GM18508 (cell line): ENCODE data around the gene FASN.
"Not testable (repeated sequence)": the region's sequence is repeated elsewhere in the genome, so short reads cannot be mapped to it uniquely, and the experiment has no call there.

Source experiments
- ATAC-seq: cut with Tn5 transposase; IDR thresholded peaks from one replicate; pipeline ENCODE4 v1.9.1; 2021; ENCODE audit warnings: moderate number of reproducible peaks; ENCODE audit not compliant: insufficient read depth, unreplicated experiment

The FASN gene

DNA sequence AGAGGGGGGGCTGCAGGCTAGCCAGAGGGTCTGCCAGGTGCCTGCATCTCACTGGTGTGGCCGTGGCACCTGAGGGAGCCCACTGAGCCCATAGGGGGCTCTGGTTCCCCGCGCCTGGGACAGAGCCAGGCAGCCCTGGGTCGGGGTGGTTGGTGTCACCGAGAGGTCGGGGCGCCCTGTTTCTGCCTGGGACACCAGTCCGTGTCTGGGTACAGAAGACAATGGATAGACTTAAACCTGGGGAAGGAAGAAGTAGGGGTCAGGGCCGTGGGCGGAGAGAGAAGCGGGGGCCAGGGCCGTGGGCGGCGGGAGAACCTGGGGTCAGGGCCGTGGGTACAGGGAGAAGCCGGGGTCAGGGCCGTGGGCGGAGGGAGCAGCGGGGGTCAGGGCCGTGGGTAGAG is 49.5 kb downstream of the FASN start:
- ATAC-seq, result no peak

- ATAC-seq, result no peak
Measured at GRCh38 chr17:82047914-82048570, 50.0 kb downstream of the FASN start.

GRCh38 chr17:82047379-82047778 is 50.7 kb downstream of the FASN start:
- no peak for ATAC-seq

GRCh38 chr17:82046903-82047302 is 51.1 kb downstream of the FASN start:
- ATAC-seq, result no peak

DNA sequence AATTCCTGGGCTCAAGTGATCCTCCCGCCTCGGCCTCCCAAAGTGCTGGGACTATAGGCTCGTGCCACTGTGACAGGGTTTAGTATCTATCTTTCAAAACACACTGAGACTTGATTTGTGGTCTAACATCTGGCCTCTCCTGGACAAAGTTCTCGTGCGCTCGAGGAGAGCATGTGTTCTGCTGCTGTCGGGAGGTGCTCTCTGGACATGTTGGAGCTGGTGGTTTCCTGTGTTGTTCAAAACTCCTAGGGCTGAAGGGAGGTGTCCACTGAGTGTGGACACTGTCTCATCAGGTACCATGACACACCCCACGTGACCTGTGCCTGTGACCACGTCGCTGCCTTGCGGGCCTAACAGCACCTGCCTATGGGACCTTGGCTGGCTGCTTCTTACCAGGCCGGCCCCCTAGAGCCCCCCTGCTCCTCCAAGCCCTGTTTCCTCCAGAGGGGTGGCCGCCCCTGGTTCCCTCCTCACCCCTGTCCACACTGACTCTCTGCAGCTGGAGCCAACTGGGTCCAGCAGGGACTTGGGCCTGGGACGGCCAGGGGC is 52.0 kb downstream of the FASN start:
- ATAC-seq, result no peak

- no peak for ATAC-seq
Measured at GRCh38 chr17:82043507-82043906, 54.5 kb downstream of the FASN start.

GRCh38 chr17:82042649-82043048 is 55.4 kb downstream of the FASN start:
- ATAC-seq, result no peak

GRCh38 chr17:82041144-82041814 is 56.8 kb downstream of the FASN start:
- no peak for ATAC-seq

- no peak for ATAC-seq
Measured at GRCh38 chr17:82039695-82040299, 58.2 kb downstream of the FASN start.

GRCh38 chr17:82038796-82039409 is 59.1 kb downstream of the FASN start:
- not testable (repeated sequence) for ATAC-seq

- no peak for ATAC-seq
Measured at GRCh38 chr17:82037889-82038195, 60.2 kb downstream of the FASN start.

GRCh38 chr17:82037092-82037888 is 60.7 kb downstream of the FASN start, which contains the start of gene DCXR:
Gene DCXR, minus strand, starts transcription at chr17:82037697. Its CDS starts 15 bp downstream, at chr17:82037682.
- ATAC-seq, result no peak

GRCh38 chr17:82036634-82037091 is 61.4 kb downstream of the FASN start:
- no peak for ATAC-seq

- no peak for ATAC-seq
Measured at GRCh38 chr17:82035956-82036633, 61.9 kb downstream of the FASN start.

DNA sequence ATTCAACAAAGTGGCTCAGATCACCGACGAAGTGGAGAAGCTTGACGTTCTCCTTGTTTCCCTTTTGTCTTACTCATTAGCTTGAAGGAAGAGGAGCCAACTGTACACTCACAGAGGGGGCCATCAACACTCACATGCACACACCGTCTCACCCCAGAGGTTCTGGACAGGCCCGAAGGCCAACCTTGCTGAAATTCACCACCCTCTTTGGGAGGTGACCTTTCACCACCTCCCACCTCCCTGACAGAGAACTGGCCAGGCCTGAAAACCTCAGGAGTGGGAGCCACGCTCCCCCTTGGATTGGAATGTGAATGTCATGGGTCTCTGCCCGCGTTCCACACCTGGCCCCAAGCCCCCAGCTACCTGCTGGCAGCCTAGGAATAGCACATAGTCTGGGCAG is 62.5 kb downstream of the FASN start:
- ATAC-seq, result no peak

- ATAC-seq, result no peak
Measured at GRCh38 chr17:82034371-82035011, 63.5 kb downstream of the FASN start.

- ATAC-seq, result no peak
Measured at GRCh38 chr17:82033359-82034085, 64.5 kb downstream of the FASN start.

GRCh38 chr17:82031885-82032627 is 66.0 kb downstream of the FASN start:
- ATAC-seq, result no peak
